Measurements from ENCODE around the gene PFKFB3.
"Not testable (repeated sequence)": the region's sequence is repeated elsewhere in the genome, so short reads cannot be mapped to it uniquely, and the experiment has no call there.

The PFKFB3 gene

DNA sequence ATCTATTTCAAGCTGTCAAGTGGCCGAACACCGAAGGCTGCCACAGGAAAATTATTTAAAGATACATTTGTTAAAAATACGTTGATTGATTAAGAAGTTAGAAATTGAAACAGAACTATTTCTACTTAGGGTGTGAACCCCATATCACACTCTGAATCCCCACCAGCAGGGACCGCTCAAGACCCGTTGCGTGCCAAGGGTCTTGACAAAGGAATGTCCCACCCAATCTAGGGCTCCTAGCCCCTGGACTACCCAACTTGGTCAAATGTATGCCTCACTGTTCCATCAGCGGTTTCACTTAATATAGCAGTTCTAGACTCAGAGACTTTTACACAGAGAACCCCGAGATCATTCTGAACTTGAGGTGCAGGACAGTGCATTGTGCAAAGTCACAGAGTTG, 11.6 kb upstream of the PFKFB3 start:
- Histone ChIP-seq H3K27ac (ENCODE audit: insufficient read depth, low read length, poor library complexity, severe bottlenecking) (no peak overlapping the region), H3K4me3 (ENCODE audit: insufficient read depth, low read depth, low read length, poor library complexity, severe bottlenecking) (no peak overlapping the region), H3K9me3 (ENCODE audit: control insufficient read depth, low read length) (no peaks in the 10 kb centered on the region)

DNA sequence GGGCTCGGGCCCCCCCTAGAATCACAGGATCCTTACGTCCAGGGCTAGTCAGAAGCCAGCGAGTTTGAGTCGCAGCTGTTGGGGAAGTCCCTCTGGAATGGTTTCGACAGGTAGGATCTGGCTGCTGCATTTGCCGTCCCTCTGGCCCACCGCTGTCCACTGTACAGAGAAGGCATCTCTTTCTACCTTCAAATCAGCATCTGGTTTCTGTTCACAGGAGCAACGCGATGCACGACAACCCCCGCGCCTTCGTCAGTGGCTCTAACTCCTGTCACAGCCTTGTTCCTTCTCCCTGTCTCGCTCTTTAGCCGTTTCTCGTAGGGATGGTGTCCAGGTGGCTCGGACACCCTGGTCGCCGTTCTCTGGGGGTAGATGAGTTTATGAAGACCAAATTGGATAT, 11.2 kb upstream of the PFKFB3 start:
- Histone ChIP-seq H3K4me1 (ENCODE audit: control insufficient read depth, insufficient read depth, low read length, poor library complexity, severe bottlenecking) (peaks cover 7% of the 10 kb centered on the region), H3K4me3 (ENCODE audit: insufficient read depth, low read depth, low read length, poor library complexity, severe bottlenecking) (no peak overlapping the region), H3K27ac (ENCODE audit: insufficient read depth, low read length, poor library complexity, severe bottlenecking) (no peak overlapping the region), H3K27me3 (replicated peaks; ENCODE audit: control insufficient read depth, insufficient read depth, low read length, poor library complexity, severe bottlenecking) (no peaks in the 10 kb centered on the region), H3K9me3 (ENCODE audit: control insufficient read depth, low read length) (no peaks in the 10 kb centered on the region), H3K36me3 (ENCODE audit: control insufficient read depth, insufficient read depth, low read length) (no peaks in the 10 kb centered on the region)
- DNase-seq = no peak

More for the DNA sequence above, 11.6 kb upstream of the PFKFB3 start:
- Histone ChIP-seq H3K4me1 (ENCODE audit: control insufficient read depth, insufficient read depth, low read length, poor library complexity, severe bottlenecking) (peaks cover 7% of the 10 kb centered on the region), H3K36me3 (ENCODE audit: control insufficient read depth, insufficient read depth, low read length) (no peaks in the 10 kb centered on the region), H3K27me3 (replicated peaks; ENCODE audit: control insufficient read depth, insufficient read depth, low read length, poor library complexity, severe bottlenecking) (no peaks in the 10 kb centered on the region)
- DNase-seq = no peak

DNA sequence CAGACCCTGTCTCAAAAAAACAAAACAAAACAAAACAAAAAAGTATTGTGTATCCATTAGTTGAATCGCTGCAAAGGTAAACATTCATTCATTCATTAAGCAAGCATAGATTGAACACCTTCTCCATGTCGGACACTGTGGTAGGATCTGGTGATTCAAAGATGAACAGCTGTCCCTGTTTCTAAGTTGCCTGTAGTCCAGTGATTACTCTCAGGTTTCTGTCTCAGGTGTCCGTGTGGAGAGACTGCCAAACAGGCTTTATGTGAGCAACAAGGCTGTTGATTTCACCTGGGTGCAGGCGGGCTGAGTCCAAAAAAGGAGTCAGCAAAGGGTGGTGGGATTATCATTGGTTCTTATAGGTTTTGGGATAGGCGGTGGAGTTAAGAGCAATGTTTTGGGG, 9.4 kb upstream of the PFKFB3 start:
- DNase-seq; H3K36me3 ChIP-seq (ENCODE audit: control insufficient read depth, insufficient read depth, low read length); H3K4me1 ChIP-seq (ENCODE audit: control insufficient read depth, insufficient read depth, low read length, poor library complexity, severe bottlenecking); H3K27me3 ChIP-seq (replicated peaks; ENCODE audit: control insufficient read depth, insufficient read depth, low read length, poor library complexity, severe bottlenecking); H3K27ac ChIP-seq (ENCODE audit: insufficient read depth, low read length, poor library complexity, severe bottlenecking); H3K4me3 ChIP-seq (ENCODE audit: insufficient read depth, low read depth, low read length, poor library complexity, severe bottlenecking); H3K9me3 ChIP-seq (ENCODE audit: control insufficient read depth, low read length): not testable (repeated sequence)

GRCh38 chr10:6194311-6194710, 8.4 kb upstream of the PFKFB3 start:
- DNase-seq = no peak
- H3K9me3 ChIP-seq (ENCODE audit: control insufficient read depth, low read length) = no peaks in the 10 kb centered on the region
- no peaks in the 10 kb centered on the region for H3K4me1 ChIP-seq (ENCODE audit: control insufficient read depth, insufficient read depth, low read length, poor library complexity, severe bottlenecking)
- H3K27me3 ChIP-seq (replicated peaks; ENCODE audit: control insufficient read depth, insufficient read depth, low read length, poor library complexity, severe bottlenecking) = no peaks in the 10 kb centered on the region
- H3K36me3 ChIP-seq (ENCODE audit: control insufficient read depth, insufficient read depth, low read length) = no peaks in the 10 kb centered on the region
- no peak overlapping the region for H3K4me3 ChIP-seq (ENCODE audit: insufficient read depth, low read depth, low read length, poor library complexity, severe bottlenecking)
- no peak overlapping the region for H3K27ac ChIP-seq (ENCODE audit: insufficient read depth, low read length, poor library complexity, severe bottlenecking)

GRCh38 chr10:6195376-6195775, 7.4 kb upstream of the PFKFB3 start:
- Histone ChIP-seq H3K36me3 (ENCODE audit: control insufficient read depth, insufficient read depth, low read length) (no peaks in the 10 kb centered on the region), H3K27me3 (replicated peaks; ENCODE audit: control insufficient read depth, insufficient read depth, low read length, poor library complexity, severe bottlenecking) (no peaks in the 10 kb centered on the region), H3K27ac (ENCODE audit: insufficient read depth, low read length, poor library complexity, severe bottlenecking) (no peak overlapping the region), H3K4me1 (ENCODE audit: control insufficient read depth, insufficient read depth, low read length, poor library complexity, severe bottlenecking) (no peaks in the 10 kb centered on the region), H3K9me3 (ENCODE audit: control insufficient read depth, low read length) (no peaks in the 10 kb centered on the region), H3K4me3 (ENCODE audit: insufficient read depth, low read depth, low read length, poor library complexity, severe bottlenecking) (no peak overlapping the region)
- DNase-seq = no peak

GRCh38 chr10:6195846-6196245, 6.9 kb upstream of the PFKFB3 start:
- no peak overlapping the region for H3K4me3 ChIP-seq (ENCODE audit: insufficient read depth, low read depth, low read length, poor library complexity, severe bottlenecking)
- H3K9me3 ChIP-seq (ENCODE audit: control insufficient read depth, low read length) = no peaks in the 10 kb centered on the region
- no peak for DNase-seq

GRCh38 chr10:6196524-6196923, 6.2 kb upstream of the PFKFB3 start:
- H3K27ac ChIP-seq (ENCODE audit: insufficient read depth, low read length, poor library complexity, severe bottlenecking); DNase-seq; H3K4me1 ChIP-seq (ENCODE audit: control insufficient read depth, insufficient read depth, low read length, poor library complexity, severe bottlenecking): not testable (repeated sequence)

More at GRCh38 chr10:6195846-6196245, 6.9 kb upstream of the PFKFB3 start:
- no peaks in the 10 kb centered on the region for H3K27me3 ChIP-seq (replicated peaks; ENCODE audit: control insufficient read depth, insufficient read depth, low read length, poor library complexity, severe bottlenecking)
- H3K36me3 ChIP-seq (ENCODE audit: control insufficient read depth, insufficient read depth, low read length) = no peaks in the 10 kb centered on the region
- H3K27ac ChIP-seq (ENCODE audit: insufficient read depth, low read length, poor library complexity, severe bottlenecking) = no peak overlapping the region
- no peaks in the 10 kb centered on the region for H3K4me1 ChIP-seq (ENCODE audit: control insufficient read depth, insufficient read depth, low read length, poor library complexity, severe bottlenecking)

GRCh38 chr10:6197321-6197720, 5.4 kb upstream of the PFKFB3 start:
- H3K36me3 ChIP-seq (ENCODE audit: control insufficient read depth, insufficient read depth, low read length) = no peaks in the 10 kb centered on the region
- H3K9me3 ChIP-seq (ENCODE audit: control insufficient read depth, low read length) = no peaks in the 10 kb centered on the region
- no peaks in the 10 kb centered on the region for H3K27me3 ChIP-seq (replicated peaks; ENCODE audit: control insufficient read depth, insufficient read depth, low read length, poor library complexity, severe bottlenecking)
- peaks cover 4% of the 10 kb centered on the region for H3K4me1 ChIP-seq (ENCODE audit: control insufficient read depth, insufficient read depth, low read length, poor library complexity, severe bottlenecking)
- H3K4me3 ChIP-seq (ENCODE audit: insufficient read depth, low read depth, low read length, poor library complexity, severe bottlenecking) = no peak overlapping the region
- no peak for DNase-seq
- no peak overlapping the region for H3K27ac ChIP-seq (ENCODE audit: insufficient read depth, low read length, poor library complexity, severe bottlenecking)

More at GRCh38 chr10:6196524-6196923, 6.2 kb upstream of the PFKFB3 start:
- H3K36me3 ChIP-seq (ENCODE audit: control insufficient read depth, insufficient read depth, low read length); H3K9me3 ChIP-seq (ENCODE audit: control insufficient read depth, low read length); H3K27me3 ChIP-seq (replicated peaks; ENCODE audit: control insufficient read depth, insufficient read depth, low read length, poor library complexity, severe bottlenecking); H3K4me3 ChIP-seq (ENCODE audit: insufficient read depth, low read depth, low read length, poor library complexity, severe bottlenecking): not testable (repeated sequence)

DNA sequence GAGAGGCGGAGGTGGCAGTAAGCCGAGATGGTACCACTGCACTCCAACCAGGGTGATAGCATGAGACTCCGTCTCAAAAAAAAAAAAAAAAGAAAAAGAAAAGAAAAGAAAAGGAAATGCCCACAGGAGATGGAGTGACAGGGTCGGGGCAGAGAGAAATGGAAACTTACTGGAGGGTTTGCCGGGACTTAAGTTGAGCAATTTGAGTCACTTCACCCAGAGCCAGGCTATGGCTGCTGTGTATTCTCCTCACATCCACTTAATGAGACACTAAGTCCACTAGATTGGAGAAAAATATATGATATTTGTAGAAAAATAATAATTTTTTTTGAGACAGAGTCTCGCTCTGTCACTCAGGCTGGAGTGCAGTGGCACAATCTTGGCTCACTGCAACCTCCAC, 4.6 kb upstream of the PFKFB3 start:
- no peak for DNase-seq
- no peaks in the 10 kb centered on the region for H3K9me3 ChIP-seq (ENCODE audit: control insufficient read depth, low read length)
- H3K4me1 ChIP-seq (ENCODE audit: control insufficient read depth, insufficient read depth, low read length, poor library complexity, severe bottlenecking) = peaks cover 7% of the 10 kb centered on the region
- no peaks in the 10 kb centered on the region for H3K27me3 ChIP-seq (replicated peaks; ENCODE audit: control insufficient read depth, insufficient read depth, low read length, poor library complexity, severe bottlenecking)
- no peak overlapping the region for H3K27ac ChIP-seq (ENCODE audit: insufficient read depth, low read length, poor library complexity, severe bottlenecking)
- no peak overlapping the region for H3K4me3 ChIP-seq (ENCODE audit: insufficient read depth, low read depth, low read length, poor library complexity, severe bottlenecking)
- H3K36me3 ChIP-seq (ENCODE audit: control insufficient read depth, insufficient read depth, low read length) = no peaks in the 10 kb centered on the region

DNA sequence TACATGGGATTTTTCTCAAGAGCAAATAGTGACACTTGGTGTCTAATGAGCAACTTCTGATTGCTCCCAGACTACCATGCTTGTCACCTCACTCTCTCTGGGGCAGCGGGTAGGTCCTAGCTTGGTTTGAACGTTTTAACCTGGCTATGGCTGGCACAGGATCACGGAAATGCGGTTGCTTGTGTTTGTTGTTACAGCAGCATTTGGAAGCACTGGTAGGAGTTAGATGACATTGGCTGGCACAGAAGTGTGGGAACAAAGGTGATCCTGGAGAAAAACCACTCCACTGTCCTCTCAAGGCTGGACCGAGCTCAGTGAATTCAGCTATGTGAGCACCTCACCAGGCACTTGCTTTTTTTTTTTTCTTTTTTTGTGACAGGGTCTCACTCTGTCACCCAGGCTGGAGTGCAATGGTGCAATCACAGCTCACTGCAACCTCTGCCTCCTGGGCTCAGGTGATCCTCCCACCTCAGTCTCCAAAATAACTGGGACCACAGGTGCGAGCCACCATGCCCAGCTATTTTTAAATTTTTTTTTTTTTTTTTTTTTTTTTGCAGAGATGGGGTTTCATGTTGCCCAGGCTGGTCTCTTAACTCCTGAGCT, 3.5 kb upstream of the PFKFB3 start:
- Histone ChIP-seq H3K4me1 (ENCODE audit: control insufficient read depth, insufficient read depth, low read length, poor library complexity, severe bottlenecking) (peaks cover 14% of the 10 kb centered on the region), H3K4me3 (ENCODE audit: insufficient read depth, low read depth, low read length, poor library complexity, severe bottlenecking) (no peak overlapping the region), H3K36me3 (ENCODE audit: control insufficient read depth, insufficient read depth, low read length) (no peaks in the 10 kb centered on the region), H3K27me3 (replicated peaks; ENCODE audit: control insufficient read depth, insufficient read depth, low read length, poor library complexity, severe bottlenecking) (no peaks in the 10 kb centered on the region), H3K9me3 (ENCODE audit: control insufficient read depth, low read length) (no peaks in the 10 kb centered on the region), H3K27ac (ENCODE audit: insufficient read depth, low read length, poor library complexity, severe bottlenecking) (no peak overlapping the region)
- DNase-seq = no peak

DNA sequence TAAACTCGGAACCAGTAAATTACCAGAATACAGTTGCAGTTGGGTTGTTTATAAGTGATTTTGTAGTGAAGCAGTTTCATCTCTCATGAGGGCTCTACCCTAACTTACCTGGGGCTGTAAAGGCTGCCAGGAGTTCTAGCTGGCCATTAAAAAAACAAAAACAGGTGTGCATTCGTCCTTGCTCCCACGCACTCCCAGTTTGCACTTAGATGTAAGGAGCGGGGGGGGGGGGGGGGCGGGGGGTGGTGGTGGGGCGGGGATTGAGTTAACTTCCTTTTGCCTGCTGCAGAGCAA, 2.3 kb upstream of the PFKFB3 start:
- H3K36me3 ChIP-seq (ENCODE audit: control insufficient read depth, insufficient read depth, low read length) = no peaks in the 10 kb centered on the region
- peak overlapping the region; percentile 99 for H3K4me3 ChIP-seq (ENCODE audit: insufficient read depth, low read depth, low read length, poor library complexity, severe bottlenecking)
- H3K9me3 ChIP-seq (ENCODE audit: control insufficient read depth, low read length) = no peaks in the 10 kb centered on the region
- no peaks in the 10 kb centered on the region for H3K27me3 ChIP-seq (replicated peaks; ENCODE audit: control insufficient read depth, insufficient read depth, low read length, poor library complexity, severe bottlenecking)
- peaks cover 18% of the 10 kb centered on the region for H3K4me1 ChIP-seq (ENCODE audit: control insufficient read depth, insufficient read depth, low read length, poor library complexity, severe bottlenecking)
- H3K27ac ChIP-seq (ENCODE audit: insufficient read depth, low read length, poor library complexity, severe bottlenecking) = peak overlapping the region; percentile 50
- DNase-seq = no peak

Data from effector memory CD4-positive, alpha-beta T cell (primary cell).